Vagina (tissue), 2 donors: ENCODE measurements around the gene CERS5.

ENCODE experiments used
- CTCF ChIP-seq, 3 experiments: fragments of 450-650 bp in 2 of 3; fragments of 200-600 bp in 1 of 3; sonication (generic) in 1 of 3; IDR thresholded peaks; one replicate each; pipeline ENCODE4 v1.5.1; 2017 to 2019; ENCODE audit warnings: antibody characterized with exemption in 3 of 3, mild to moderate bottlenecking in 2 of 3, moderate library complexity in 2 of 3
- POLR2A ChIP-seq, 2 donors: fragments of 450-650 bp; IDR thresholded peaks; one replicate each; pipeline ENCODE4 v1.6.1; 2017; ENCODE audit warnings: antibody characterized with exemption in 2 of 2, mild to moderate bottlenecking in 2 of 2, moderate library complexity in 2 of 2
- POLR2AphosphoS5 ChIP-seq, 2 donors: sonication (generic); formaldehyde crosslinking; IDR thresholded peaks; one replicate each; pipeline ENCODE4 v1.9.0; 2017; ENCODE audit warnings: antibody characterized with exemption in 2 of 2, mild to moderate bottlenecking in 2 of 2, low read depth in 1 of 2; ENCODE audit not compliant: insufficient read depth in 1 of 2

- no peak for TF ChIP-seq CTCF (IDR thresholded peaks at IDR 0.05)
- no peak for TF ChIP-seq POLR2A (IDR thresholded peaks at IDR 0.05)
- no peak for TF ChIP-seq POLR2AphosphoS5 (IDR thresholded peaks at IDR 0.05; ENCODE audit: insufficient read depth in 1 of 2, low read depth in 1 of 2)
Observed at GRCh38 chr12:50184261-50184660, 17.1 kb upstream of the CERS5 start.
